Measurements from ENCODE around the gene AFAP1L1. TPM values are rescaled to one million over a fixed set of nuclear protein-coding genes. Genes with fewer than 3 reads are reported as not detected.

The AFAP1L1 gene
- total and polyA plus RNA-seq, 2 donors (not counting 3 experiments of a cell fraction or from before 2014, with no cell fraction given): 7.9 to 73.2 TPM

DNA sequence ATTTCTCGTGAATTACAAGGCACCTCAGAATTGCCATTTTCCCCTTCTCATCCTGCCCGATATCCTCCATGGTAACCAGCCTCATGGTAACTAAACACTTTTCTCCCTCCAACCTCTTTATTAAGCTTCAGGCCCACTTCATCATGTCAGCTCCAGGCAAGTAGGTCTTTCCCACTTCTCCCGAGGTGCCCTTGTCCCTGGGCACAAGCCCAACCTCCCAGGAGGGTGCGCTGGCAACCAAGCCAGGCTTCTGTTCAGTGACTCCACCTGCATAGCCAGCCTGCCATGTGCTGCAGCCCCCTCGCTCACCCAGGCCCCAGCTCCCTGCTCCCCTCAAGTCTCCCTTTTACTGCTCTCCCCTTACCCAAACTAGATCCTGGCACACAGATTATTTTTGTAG, 47.4 kb upstream of the AFAP1L1 start:
- Histone ChIP-seq H3K4me3 (replicated peaks in 1 of 3; ENCODE audit: insufficient read depth in 1 of 3, low read depth in 1 of 3, low read length in 3 of 3) (no peak overlapping the region), H3K9me3 (replicated peaks; ENCODE audit: control insufficient read depth, insufficient read depth, low read length) (no peaks in the 10 kb centered on the region), H3K9ac (replicated peaks; ENCODE audit: extremely low read depth, insufficient read depth, low read length) (no peak overlapping the region), H3K79me2 (ENCODE audit: control insufficient read depth, insufficient read depth, low read length) (no peaks in the 10 kb centered on the region), H2AFZ (ENCODE audit: low read depth, low read length) (no peak overlapping the region), H3K9me1 (replicated peaks; ENCODE audit: control insufficient read depth, extremely low read depth, insufficient read depth, low read length) (no peaks in the 10 kb centered on the region), H3K4me2 (ENCODE audit: insufficient read depth, low read length) (no peak overlapping the region), H3K36me3 (ENCODE audit: control insufficient read depth in 2 of 2, extremely low read depth in 1 of 2, insufficient read depth in 2 of 2, low read length in 2 of 2) (peaks cover 0 to 2% of the 10 kb centered on the region in 2 experiments), H3K27me3 (ENCODE audit: control insufficient read depth in 2 of 2, insufficient read depth in 2 of 2, low read length in 2 of 2) (no peaks in the 10 kb centered on the region), H3K4me1 (ENCODE audit: control insufficient read depth, extremely low read depth, insufficient read depth, low read length) (peaks cover 32% of the 10 kb centered on the region), H4K20me1 (replicated peaks; ENCODE audit: control insufficient read depth, extremely low read depth, insufficient read depth, low read length) (no peaks in the 10 kb centered on the region), H3K27ac (ENCODE audit: insufficient read depth, low read depth, low read length) (no peak overlapping the region)
- ChIA-PET POLR2A (no interaction called here), CTCF (interaction anchor here (0.9 to 9.4 kb wide), 3 partner anchors 10 to 94 kb away, joined by 3 to 238 read pairs (median 8); partner anchors contain the start of gene ABLIM3)
- DNase-seq (ENCODE audit: low read depth, low spot score): no peak
- no peak for FAIRE-seq
- intact Hi-C loops (cut with micrococcal nuclease) (no loop called here), dilution Hi-C loops (cut with MboI; ENCODE audit: extremely low pct_ligation_motif_present, low sequenced_read_pairs) (no loop called here)
- no TSS peak for BruUV-seq (replicated peaks)
- TF ChIP-seq JUN (IDR thresholded peaks at IDR 0.05; ENCODE audit: borderline replicate concordance, insufficient read depth, insufficient read length, low read depth): no peak
- TF ChIP-seq CTCF (IDR thresholded peaks at IDR 0.05; ENCODE audit: extremely low read depth in 1 of 2, insufficient read depth in 1 of 2, low read depth in 1 of 2, low read length in 2 of 2): no peak
- TF ChIP-seq EZH2 (IDR thresholded peaks at IDR 0.05; ENCODE audit: borderline replicate concordance, low read depth, low read length, severe bottlenecking): no peak
- TF ChIP-seq, protein P1, sequence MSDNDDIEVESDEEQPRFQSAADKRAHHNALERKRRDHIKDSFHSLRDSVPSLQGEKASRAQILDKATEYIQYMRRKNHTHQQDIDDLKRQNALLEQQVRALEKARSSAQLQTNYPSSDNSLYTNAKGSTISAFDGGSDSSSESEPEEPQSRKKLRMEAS (IDR thresholded peaks at IDR 0.05; ENCODE audit: insufficient read depth, insufficient read length): no peak
- no peak for TF ChIP-seq POLR2AphosphoS5 (IDR thresholded peaks at IDR 0.05; ENCODE audit: insufficient read depth, low read depth, low read length)
- no peak for TF ChIP-seq FOS (IDR thresholded peaks at IDR 0.05; ENCODE audit: borderline replicate concordance, insufficient read depth, low read length)
- TF ChIP-seq GATA2 (IDR thresholded peaks at IDR 0.05; ENCODE audit: insufficient read depth, insufficient read length, low read depth, low read length): no peak
- no peak for TF ChIP-seq POLR2A (IDR thresholded peaks at IDR 0.05; ENCODE audit: low read depth, low read length)
- TF ChIP-seq MYC (IDR thresholded peaks at IDR 0.05; ENCODE audit: low read depth, low read length): no peak
